ENCODE measurements around the gene RNF220. TPM values are rescaled to one million over a fixed set of nuclear protein-coding genes. Genes with fewer than 3 reads are reported as not detected.

The RNF220 gene
- polyA plus RNA-seq, 1 donor from 2014 or later, result 142 TPM

DNA sequence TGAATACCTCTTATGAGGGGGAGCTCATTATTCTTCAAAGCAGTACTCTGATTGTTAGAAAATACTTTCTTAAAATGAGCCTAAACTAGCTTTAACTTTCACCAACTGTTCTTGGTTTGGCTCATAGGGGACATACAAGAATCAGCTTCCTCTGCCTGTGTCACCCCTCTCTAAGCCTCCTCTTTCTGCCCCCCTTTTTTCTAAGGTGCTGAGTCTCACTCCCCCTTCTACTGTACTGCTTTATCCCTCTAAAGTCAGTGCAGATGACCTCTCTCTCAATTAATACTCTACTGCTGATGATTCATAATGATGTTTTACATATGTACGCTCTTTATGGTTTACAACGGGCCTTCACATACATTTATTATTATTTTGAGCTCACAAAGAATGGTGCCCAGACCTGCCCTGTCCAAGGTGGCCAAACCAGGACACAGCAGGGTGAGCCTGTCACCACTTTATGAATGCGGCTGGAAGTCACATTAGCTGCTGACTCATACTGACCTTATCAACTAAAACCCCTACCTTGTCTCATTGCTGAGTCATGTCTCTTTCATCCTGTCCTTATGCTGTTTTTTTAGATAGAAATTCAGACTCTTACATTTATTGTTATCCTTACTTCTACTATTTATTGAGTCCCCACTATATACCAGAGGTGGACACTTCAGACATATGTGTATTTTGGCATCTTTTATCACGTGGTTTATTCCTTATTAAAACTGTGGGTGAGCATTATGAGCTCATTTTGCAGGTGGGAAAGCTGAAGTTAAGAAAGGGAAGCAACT lies 126.9 kb downstream of the RNF220 start:
- Histone ChIP-seq H3K79me2 (replicated peaks; ENCODE audit: insufficient read depth, low read length) (no peaks in the 10 kb centered on the region), H2AFZ (ENCODE audit: low read depth, low read length) (no peak overlapping the region), H3K27ac (ENCODE audit: low read length) (no peak overlapping the region), H3F3A (ENCODE audit: insufficient read depth, low read length, poor library complexity, severe bottlenecking) (no peaks in the 10 kb centered on the region), H4K20me1 (ENCODE audit: insufficient read depth) (no peaks in the 10 kb centered on the region), H3K9ac (ENCODE audit: low read length) (no peak overlapping the region), H3K9me3 (ENCODE audit: low read length) (no peaks in the 10 kb centered on the region), H3K4me2 (ENCODE audit: low read length) (no peak overlapping the region), H3K4me3 (ENCODE audit: low read length) (no peak overlapping the region), H3K9me2 (ENCODE audit: insufficient read depth, low read length) (no peaks in the 10 kb centered on the region), H3K27me3 (ENCODE audit: insufficient read depth, low read depth, low read length) (peaks cover 11% of the 10 kb centered on the region), H3K36me3 (ENCODE audit: insufficient read depth, low read length) (no peaks in the 10 kb centered on the region)
- TF ChIP-seq EZH2 (IDR thresholded peaks at IDR 0.05; ENCODE audit: borderline replicate concordance, insufficient read depth, low read length, poor library complexity, severe bottlenecking) (no peak), MXI1 (conservative IDR thresholded peaks at IDR 0.05; ENCODE audit: poor library complexity, severe bottlenecking) (no peak), EP300 (conservative IDR thresholded peaks at IDR 0.05; ENCODE audit: poor library complexity, severe bottlenecking) (no peak), SMC3 (conservative IDR thresholded peaks at IDR 0.05; ENCODE audit: poor library complexity) (no peak), POLR2AphosphoS5 (IDR thresholded peaks at IDR 0.05) (no peak), RAD21 (conservative IDR thresholded peaks at IDR 0.05) (no peak), TAF1 (IDR thresholded peaks at IDR 0.05; ENCODE audit: low read depth) (no peak)
- TF ChIP-seq, protein P1, sequence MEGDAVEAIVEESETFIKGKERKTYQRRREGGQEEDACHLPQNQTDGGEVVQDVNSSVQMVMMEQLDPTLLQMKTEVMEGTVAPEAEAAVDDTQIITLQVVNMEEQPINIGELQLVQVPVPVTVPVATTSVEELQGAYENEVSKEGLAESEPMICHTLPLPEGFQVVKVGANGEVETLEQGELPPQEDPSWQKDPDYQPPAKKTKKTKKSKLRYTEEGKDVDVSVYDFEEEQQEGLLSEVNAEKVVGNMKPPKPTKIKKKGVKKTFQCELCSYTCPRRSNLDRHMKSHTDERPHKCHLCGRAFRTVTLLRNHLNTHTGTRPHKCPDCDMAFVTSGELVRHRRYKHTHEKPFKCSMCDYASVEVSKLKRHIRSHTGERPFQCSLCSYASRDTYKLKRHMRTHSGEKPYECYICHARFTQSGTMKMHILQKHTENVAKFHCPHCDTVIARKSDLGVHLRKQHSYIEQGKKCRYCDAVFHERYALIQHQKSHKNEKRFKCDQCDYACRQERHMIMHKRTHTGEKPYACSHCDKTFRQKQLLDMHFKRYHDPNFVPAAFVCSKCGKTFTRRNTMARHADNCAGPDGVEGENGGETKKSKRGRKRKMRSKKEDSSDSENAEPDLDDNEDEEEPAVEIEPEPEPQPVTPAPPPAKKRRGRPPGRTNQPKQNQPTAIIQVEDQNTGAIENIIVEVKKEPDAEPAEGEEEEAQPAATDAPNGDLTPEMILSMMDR (IDR thresholded peaks at IDR 0.05; ENCODE audit: poor library complexity, severe bottlenecking), result no peak
- TF ChIP-seq, protein P2, sequence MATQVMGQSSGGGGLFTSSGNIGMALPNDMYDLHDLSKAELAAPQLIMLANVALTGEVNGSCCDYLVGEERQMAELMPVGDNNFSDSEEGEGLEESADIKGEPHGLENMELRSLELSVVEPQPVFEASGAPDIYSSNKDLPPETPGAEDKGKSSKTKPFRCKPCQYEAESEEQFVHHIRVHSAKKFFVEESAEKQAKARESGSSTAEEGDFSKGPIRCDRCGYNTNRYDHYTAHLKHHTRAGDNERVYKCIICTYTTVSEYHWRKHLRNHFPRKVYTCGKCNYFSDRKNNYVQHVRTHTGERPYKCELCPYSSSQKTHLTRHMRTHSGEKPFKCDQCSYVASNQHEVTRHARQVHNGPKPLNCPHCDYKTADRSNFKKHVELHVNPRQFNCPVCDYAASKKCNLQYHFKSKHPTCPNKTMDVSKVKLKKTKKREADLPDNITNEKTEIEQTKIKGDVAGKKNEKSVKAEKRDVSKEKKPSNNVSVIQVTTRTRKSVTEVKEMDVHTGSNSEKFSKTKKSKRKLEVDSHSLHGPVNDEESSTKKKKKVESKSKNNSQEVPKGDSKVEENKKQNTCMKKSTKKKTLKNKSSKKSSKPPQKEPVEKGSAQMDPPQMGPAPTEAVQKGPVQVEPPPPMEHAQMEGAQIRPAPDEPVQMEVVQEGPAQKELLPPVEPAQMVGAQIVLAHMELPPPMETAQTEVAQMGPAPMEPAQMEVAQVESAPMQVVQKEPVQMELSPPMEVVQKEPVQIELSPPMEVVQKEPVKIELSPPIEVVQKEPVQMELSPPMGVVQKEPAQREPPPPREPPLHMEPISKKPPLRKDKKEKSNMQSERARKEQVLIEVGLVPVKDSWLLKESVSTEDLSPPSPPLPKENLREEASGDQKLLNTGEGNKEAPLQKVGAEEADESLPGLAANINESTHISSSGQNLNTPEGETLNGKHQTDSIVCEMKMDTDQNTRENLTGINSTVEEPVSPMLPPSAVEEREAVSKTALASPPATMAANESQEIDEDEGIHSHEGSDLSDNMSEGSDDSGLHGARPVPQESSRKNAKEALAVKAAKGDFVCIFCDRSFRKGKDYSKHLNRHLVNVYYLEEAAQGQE (IDR thresholded peaks at IDR 0.05; ENCODE audit: borderline replicate concordance), result no peak

DNA sequence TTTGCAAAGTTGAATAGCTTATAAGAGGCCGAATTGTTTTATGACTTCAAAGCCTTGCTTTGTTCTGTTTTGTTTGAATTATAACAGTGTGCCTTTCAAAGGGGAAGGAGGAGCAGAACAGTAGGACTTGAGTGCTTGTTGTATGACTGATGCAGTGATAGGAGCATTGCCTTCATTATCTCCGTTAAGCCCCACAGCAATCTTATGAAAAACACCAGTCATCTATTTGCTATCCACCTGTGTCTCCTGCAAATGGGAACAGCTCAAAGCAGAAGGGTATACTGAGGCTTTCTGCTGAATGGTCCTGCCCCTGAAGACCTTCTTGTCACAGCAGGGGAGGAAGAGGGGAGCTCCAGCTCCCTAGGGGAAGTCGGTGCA lies 127.5 kb downstream of the RNF220 start:
- Histone ChIP-seq H3K9ac (ENCODE audit: low read length) (no peak overlapping the region), H3K79me2 (replicated peaks; ENCODE audit: insufficient read depth, low read length) (no peaks in the 10 kb centered on the region), H4K20me1 (ENCODE audit: insufficient read depth) (no peaks in the 10 kb centered on the region), H3K27me3 (ENCODE audit: insufficient read depth, low read depth, low read length) (peaks cover 11% of the 10 kb centered on the region), H3K27ac (ENCODE audit: low read length) (no peak overlapping the region), H3K9me3 (ENCODE audit: low read length) (no peaks in the 10 kb centered on the region), H3K4me3 (ENCODE audit: low read length) (no peak overlapping the region), H3K4me2 (ENCODE audit: low read length) (no peak overlapping the region), H3F3A (ENCODE audit: insufficient read depth, low read length, poor library complexity, severe bottlenecking) (no peaks in the 10 kb centered on the region), H3K36me3 (ENCODE audit: insufficient read depth, low read length) (no peaks in the 10 kb centered on the region), H3K9me2 (ENCODE audit: insufficient read depth, low read length) (no peaks in the 10 kb centered on the region), H2AFZ (ENCODE audit: low read depth, low read length) (no peak overlapping the region)
- TF ChIP-seq, protein P2 (IDR thresholded peaks at IDR 0.05; ENCODE audit: borderline replicate concordance), result no peak
- TF ChIP-seq MXI1 (conservative IDR thresholded peaks at IDR 0.05; ENCODE audit: poor library complexity, severe bottlenecking), result no peak
- TF ChIP-seq TAF1 (IDR thresholded peaks at IDR 0.05; ENCODE audit: low read depth), result no peak
- TF ChIP-seq EZH2 (IDR thresholded peaks at IDR 0.05; ENCODE audit: borderline replicate concordance, insufficient read depth, low read length, poor library complexity, severe bottlenecking), result no peak
- no peak for TF ChIP-seq EP300 (conservative IDR thresholded peaks at IDR 0.05; ENCODE audit: poor library complexity, severe bottlenecking)
- TF ChIP-seq POLR2AphosphoS5 (IDR thresholded peaks at IDR 0.05), result no peak
- TF ChIP-seq SMC3 (conservative IDR thresholded peaks at IDR 0.05; ENCODE audit: poor library complexity), result no peak
- TF ChIP-seq, protein P1 (IDR thresholded peaks at IDR 0.05; ENCODE audit: poor library complexity, severe bottlenecking), result no peak
- no peak for TF ChIP-seq RAD21 (conservative IDR thresholded peaks at IDR 0.05)
